GM18505 (cell line): ENCODE data around the gene LMNTD2.

Source experiments
- ATAC-seq: cut with Tn5 transposase; IDR thresholded peaks from one replicate; pipeline ENCODE4 v1.9.1; 2021; ENCODE audit not compliant: unreplicated experiment
- POLR2A ChIP-seq: IDR thresholded peaks from 4 replicates; pipeline ENCODE4 v1.6.1; 2011; ENCODE audit warnings: borderline replicate concordance; ENCODE audit not compliant: insufficient read depth, insufficient read length; ENCODE audit errors: extremely low read depth

The LMNTD2 gene

DNA sequence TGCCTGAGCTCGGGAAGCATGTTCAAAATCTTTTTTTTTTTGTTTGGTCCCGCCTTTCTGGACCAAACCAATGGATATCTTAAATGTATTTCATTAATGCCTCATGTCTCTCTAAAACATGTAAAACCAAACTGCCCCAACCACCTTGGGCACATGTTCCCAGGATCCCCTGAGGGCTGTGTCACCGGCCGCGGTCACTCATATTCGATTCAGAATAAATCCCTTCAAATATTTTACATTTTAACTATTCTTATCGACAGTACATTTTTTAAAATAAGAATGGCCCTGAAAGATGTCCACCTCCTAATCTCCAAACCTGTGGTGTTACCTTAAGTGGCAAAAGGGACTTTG lies 55.6 kb downstream of the LMNTD2 start:
- ATAC-seq = no peak
- TF ChIP-seq POLR2A = no peak
